Measurements from ENCODE around the gene POTEI. TPM values are rescaled to one million over a fixed set of nuclear protein-coding genes. Genes with fewer than 3 reads are reported as not detected.
"Not testable (repeated sequence)": the region's sequence is repeated elsewhere in the genome, so short reads cannot be mapped to it uniquely, and the experiment has no call there.

POTEI gene
- polyA plus RNA-seq, 1 donor: 0.04 TPM

DNA sequence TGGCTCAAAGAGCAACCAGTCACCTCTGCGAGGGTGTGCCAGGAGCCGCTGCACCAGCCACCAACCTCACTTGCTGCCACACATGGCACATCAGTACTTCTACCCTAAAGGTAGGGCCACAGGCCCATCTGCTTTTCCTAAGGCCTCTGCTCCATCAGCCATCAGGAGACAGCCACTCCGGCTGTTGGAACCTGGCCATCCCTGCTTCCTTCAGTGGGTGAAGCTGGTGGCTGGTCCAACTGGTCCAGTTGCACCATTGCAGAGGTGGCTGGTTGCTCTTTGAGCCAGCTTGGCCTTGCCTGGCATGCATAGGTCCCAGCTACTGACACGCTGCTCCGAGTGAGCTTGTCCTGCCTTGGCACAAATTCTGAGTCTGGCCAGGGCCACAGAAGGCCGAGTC lies 53.7 kb downstream of the POTEI start:
- DNase-seq (ENCODE audit: low read depth): not testable (repeated sequence)

DNA sequence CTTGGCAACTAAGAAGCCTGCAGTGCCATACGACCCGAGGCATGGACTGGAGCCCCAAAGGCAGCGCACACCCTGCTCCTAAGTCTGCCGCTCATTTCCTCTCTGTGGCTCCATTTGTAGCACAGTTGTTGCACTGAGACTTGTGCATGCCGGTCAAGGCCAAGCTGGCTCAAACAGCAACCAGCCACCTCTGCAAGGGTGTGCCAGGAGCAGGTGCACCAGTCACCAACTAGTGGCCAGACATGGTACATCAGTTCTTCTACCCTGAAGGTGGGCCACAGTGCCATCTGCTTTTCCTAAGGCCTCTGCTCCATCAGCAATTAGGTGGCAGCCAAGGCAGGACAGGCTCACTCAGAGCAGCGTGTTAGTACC lies 54.4 kb downstream of the POTEI start:
- DNase-seq (ENCODE audit: low read depth): not testable (repeated sequence)

DNA sequence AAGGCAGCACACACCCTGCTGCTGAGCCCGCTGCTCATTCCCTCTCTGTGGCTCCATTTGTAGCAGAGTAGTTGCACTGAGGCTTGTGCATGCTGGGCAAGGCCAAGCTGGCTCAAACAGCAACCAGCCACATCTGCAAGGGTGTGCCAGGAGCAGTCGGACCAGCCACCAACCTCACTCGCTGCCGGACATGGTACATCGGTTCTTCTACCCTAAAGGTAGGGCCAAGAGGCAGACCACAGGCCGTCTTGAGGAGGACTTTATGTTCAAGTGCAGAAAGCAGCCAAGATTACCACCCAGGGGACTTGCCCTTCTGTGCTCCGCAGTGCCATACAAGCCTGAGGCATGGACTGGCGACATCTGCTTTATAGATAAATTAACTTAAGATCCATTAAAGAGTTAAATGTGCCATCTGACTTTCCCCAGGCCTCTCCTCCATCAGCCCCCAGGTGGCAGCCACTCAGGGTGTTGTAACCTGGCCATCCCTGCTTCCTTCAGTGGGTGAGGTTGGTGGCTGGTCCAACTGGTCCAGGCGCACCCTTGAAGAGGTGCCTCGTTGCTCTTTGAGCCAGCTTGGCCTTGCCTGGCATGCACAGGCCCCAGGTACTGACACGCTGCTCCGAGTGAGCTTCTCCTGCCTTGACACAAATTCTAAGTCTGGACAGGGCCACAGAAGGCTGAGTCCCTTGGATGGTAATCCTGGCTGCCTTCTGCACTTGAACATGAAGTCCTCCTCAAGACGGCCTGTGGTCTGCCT lies 55.0 kb downstream of the POTEI start:
- not testable (repeated sequence) for DNase-seq (ENCODE audit: low read depth)

DNA sequence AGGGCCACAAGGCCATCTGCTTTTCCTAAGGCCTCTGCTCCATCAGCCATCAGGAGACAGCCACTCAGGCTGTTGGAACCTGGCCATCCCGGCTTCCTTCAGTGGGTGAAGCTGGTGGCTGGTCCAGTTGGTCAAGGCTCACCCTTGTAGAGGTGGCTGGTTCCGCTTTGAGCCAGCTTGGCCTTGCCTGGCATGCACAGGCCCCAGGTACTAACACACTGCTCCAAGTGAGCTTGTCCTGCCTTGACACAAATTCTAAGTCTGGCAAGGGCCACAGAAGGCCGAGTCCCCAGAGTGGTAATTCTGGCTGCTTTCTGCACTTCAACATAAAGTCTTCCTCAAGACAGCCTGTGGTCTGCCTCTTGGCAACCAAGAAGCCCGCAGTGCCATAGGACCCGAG lies 56.2 kb downstream of the POTEI start:
- not testable (repeated sequence) for DNase-seq (ENCODE audit: low read depth)

DNA sequence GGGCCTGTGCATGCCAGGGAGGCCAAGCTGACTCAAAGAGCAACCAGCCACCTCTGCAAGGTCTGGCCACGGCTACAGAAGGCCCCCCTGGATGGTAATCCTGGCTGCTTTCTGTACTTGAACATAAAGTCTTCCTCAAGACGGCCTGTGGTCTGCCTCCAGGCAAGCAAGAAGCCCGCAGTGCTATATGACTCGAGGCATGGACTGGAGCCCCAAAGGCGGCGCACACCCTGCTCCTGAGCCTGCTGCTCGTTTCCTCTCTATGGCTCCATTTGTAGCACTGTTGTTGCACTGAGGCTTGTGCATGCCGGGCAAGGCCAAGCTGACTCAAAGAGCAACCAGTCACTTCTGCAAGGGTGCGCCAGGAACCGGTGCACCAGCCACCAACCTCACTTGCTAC lies 57.3 kb downstream of the POTEI start:
- not testable (repeated sequence) for DNase-seq (ENCODE audit: low read depth)

DNA sequence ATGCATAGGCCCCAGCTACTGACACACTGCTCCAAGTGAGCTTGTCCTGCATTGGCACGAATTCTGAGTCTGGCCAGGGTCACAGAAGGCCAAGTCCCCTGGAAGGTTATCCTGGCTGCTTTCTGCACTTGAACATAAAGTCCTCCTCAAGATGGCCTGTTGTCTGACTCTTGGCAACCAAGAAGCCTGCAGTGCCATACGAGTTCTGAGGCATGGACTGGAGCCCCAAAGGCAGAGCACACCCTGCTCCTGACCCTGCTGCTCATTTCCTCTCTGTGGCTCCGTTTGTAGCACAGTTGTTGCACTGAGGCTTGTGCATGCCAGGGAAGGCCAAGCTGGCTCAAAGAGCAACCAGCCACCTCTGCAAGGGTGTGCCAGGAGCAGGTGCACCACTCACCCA lies 57.9 kb downstream of the POTEI start:
- DNase-seq (ENCODE audit: low read depth): not testable (repeated sequence)

DNA sequence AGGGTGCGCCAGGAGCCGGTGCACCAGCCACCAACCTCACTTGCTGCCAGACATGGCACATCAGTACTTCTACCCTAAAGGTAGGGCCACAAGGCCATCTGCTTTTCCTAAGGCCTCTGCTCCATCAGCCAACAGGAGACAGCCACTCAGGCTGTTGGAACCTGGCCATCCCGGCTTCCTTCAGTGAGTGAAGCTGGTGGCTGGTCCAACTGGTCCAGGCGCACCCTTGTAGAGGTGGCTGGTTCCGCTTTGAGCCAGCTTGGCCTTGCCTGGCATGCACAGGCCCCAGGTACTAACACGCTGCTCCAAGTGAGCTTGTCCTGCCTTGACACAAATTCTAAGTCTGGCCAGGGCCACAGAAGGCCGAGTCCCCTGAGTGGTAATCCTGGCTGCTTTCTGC lies 58.8 kb downstream of the POTEI start:
- DNase-seq (ENCODE audit: low read depth): not testable (repeated sequence)

DNA sequence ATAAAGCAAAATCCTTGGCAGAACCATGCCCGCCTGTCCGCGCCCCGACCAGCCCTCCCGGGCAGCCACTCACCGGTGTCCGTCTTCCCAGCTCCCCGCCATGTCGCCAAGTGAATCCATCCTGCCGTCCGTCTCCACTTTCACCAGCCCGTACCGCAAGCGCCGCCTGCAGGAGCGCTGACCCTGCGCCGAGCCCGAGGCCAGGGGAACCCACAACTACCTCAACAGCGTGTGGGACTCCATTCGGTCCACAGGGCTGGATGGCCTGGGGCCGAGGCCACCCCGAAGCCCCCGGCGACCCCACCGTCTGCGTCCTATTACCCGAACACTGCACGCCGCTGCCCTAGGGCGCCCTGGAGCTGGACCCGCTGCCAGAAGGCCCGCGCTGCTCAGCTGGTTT lies 81.5 kb downstream of the POTEI start:
- peak; percentile 0 for DNase-seq (ENCODE audit: low read depth)

DNA sequence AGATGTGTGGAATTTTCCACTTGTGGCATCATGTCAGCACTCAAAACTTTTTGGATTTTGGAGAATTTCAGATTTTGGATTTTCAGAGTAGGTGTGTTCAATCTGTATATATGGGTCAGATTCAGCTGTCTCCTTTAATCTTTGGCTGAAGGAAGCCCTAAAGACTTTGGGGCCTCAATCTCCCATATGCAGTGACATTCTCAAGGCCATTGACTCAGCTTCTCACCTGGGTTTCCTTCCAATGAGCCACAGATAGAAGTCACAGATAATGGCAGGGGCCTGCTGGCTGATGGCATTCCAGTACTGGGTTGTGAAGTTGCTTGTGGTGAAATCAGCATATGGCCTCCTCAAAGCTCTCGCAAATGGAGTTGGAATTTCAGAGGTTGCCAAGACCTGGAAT lies 90.3 kb downstream of the POTEI start:
- not testable (repeated sequence) for DNase-seq (ENCODE audit: low read depth)

DNA sequence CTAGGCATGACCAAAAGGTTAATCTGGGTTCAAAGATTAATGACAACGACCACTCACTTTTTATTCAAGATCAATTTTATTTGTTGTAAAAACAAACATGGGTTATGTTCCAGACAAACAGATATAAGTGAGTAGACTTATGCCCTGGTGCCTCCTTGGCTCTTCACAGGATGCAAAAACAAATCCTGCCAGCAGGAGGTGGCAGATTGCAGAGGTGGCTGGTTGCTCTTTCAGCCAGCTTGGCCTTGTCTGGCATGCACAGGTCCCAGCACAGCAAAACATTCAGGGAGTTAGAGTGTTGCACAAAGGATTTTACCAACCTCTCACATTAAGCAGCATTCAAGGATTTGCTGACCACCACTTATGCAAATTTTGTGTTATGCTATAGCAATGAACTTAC lies 92.4 kb downstream of the POTEI start:
- DNase-seq (ENCODE audit: low read depth): not testable (repeated sequence)

Other genes starting within 250 kb of the POTEI start
- 39.8 TPM for gene IMP4, start 166.4 kb downstream of the POTEI start, polyA plus RNA-seq (ENCODE audit: insufficient read length)
- gene PTPN18, start 153.3 kb downstream of the POTEI start, polyA plus RNA-seq (ENCODE audit: insufficient read length): 19.9 TPM
- not detected for gene CFC1B, start 11.9 kb upstream of the POTEI start, polyA plus RNA-seq (ENCODE audit: insufficient read length)
- gene CFC1, start 90.2 kb upstream of the POTEI start, polyA plus RNA-seq (ENCODE audit: insufficient read length): not detected
- gene POTEJ, start 102.1 kb upstream of the POTEI start, polyA plus RNA-seq (ENCODE audit: insufficient read length): 0.06 TPM
- not detected for gene GPR148, start 219.7 kb upstream of the POTEI start, polyA plus RNA-seq (ENCODE audit: insufficient read length)
- not detected for gene AMER3, start 246.2 kb upstream of the POTEI start, polyA plus RNA-seq (ENCODE audit: insufficient read length)